NCI-H1105 (cell line): Measurements from ENCODE around the gene SEL1L.
"Not testable (repeated sequence)": the region's sequence is repeated elsewhere in the genome, so short reads cannot be mapped to it uniquely, and the experiment has no call there.

Source experiments
- DNase-seq: peaks from one replicate; lab custom pipeline; 2025; lab: John Stamatoyannopoulos, UW

SEL1L gene

GRCh38 chr14:81474148-81474492 lies 59.5 kb downstream of the SEL1L start:
- DNase-seq, result no peak

GRCh38 chr14:81473456-81474147 lies 60.1 kb downstream of the SEL1L start:
- no peak for DNase-seq

- DNase-seq, result no peak
These were observed 61.4 kb downstream of the SEL1L start for GRCh38 chr14:81472096-81472800.

- no peak for DNase-seq
These were observed 62.6 kb downstream of the SEL1L start for GRCh38 chr14:81471062-81471461.

GRCh38 chr14:81470557-81470826 lies 63.2 kb downstream of the SEL1L start:
- DNase-seq, result not testable (repeated sequence)

GRCh38 chr14:81466854-81467253 lies 66.8 kb downstream of the SEL1L start:
- no peak for DNase-seq

- DNase-seq, result no peak
These were observed 68.0 kb downstream of the SEL1L start for GRCh38 chr14:81465507-81466228.

GRCh38 chr14:81465003-81465392 lies 68.7 kb downstream of the SEL1L start:
- DNase-seq, result not testable (repeated sequence)

- peak; percentile 25 for DNase-seq
These were observed 69.2 kb downstream of the SEL1L start for GRCh38 chr14:81464253-81465002.

- not testable (repeated sequence) for DNase-seq
These were observed 71.3 kb downstream of the SEL1L start for GRCh38 chr14:81462356-81462755.

GRCh38 chr14:81459912-81460311 lies 73.7 kb downstream of the SEL1L start:
- no peak for DNase-seq

GRCh38 chr14:81458352-81458751 lies 75.3 kb downstream of the SEL1L start:
- no peak for DNase-seq

GRCh38 chr14:81455390-81455789 lies 78.3 kb downstream of the SEL1L start:
- DNase-seq, result no peak

GRCh38 chr14:81454572-81455218 lies 79.0 kb downstream of the SEL1L start:
- DNase-seq, result no peak

- peak; percentile 44 for DNase-seq
These were observed 80.4 kb downstream of the SEL1L start for GRCh38 chr14:81453166-81453766.

GRCh38 chr14:81452341-81453133 lies 81.1 kb downstream of the SEL1L start:
- DNase-seq, result no peak

- DNase-seq, result no peak
These were observed 82.7 kb downstream of the SEL1L start for GRCh38 chr14:81450976-81451375.

- DNase-seq, result no peak
These were observed 83.5 kb downstream of the SEL1L start for GRCh38 chr14:81450100-81450531.

- DNase-seq, result no peak
These were observed 84.1 kb downstream of the SEL1L start for GRCh38 chr14:81449576-81449975.

- DNase-seq, result no peak
These were observed 84.5 kb downstream of the SEL1L start for GRCh38 chr14:81449114-81449513.
